Gastroesophageal sphincter (tissue), 4 donors: ENCODE measurements around the gene COTL1. TPM values are rescaled to one million over a fixed set of nuclear protein-coding genes. Genes with fewer than 3 reads are reported as not detected.
"Not testable (repeated sequence)": the region's sequence is repeated elsewhere in the genome, so short reads cannot be mapped to it uniquely, and the experiment has no call there.

Experiments
- ATAC-seq: fragments of 150-250 bp; one replicate; pipeline ENCODE4 v1.9.1; 2016; ENCODE audit warnings: mild to moderate bottlenecking, moderate library complexity
- H3K27ac ChIP-seq, 4 donors: fragments of 200-600 bp; sonication (generic) in 3 of 4; 1 replicate in 3 of 4; 2 replicates in 1 of 4; pipeline ENCODE4 v1.5.1; 2016 to 2019
- H3K27me3 ChIP-seq: fragments of 200-600 bp; sonication (generic); one replicate; pipeline ENCODE4 v1.5.1; 2019
- H3K36me3 ChIP-seq, 2 donors: fragments of 200-600 bp; sonication (generic); one replicate each; pipeline ENCODE4 v1.5.1; 2019; ENCODE audit warnings: control low read depth in 1 of 2
- H3K4me1 ChIP-seq, 3 donors: fragments of 200-600 bp; sonication (generic); 1 replicate in 2 of 3; 2 replicates in 1 of 3; pipeline ENCODE4 v1.5.1; 2016 to 2019; ENCODE audit warnings: control low read depth in 2 of 3
- H3K4me3 ChIP-seq, 2 donors: fragments of 200-600 bp; sonication (generic); one replicate each; pipeline ENCODE4 v1.5.1; 2019; ENCODE audit warnings: mild to moderate bottlenecking in 1 of 2, moderate library complexity in 1 of 2
- H3K9me3 ChIP-seq, 3 donors: fragments of 200-600 bp; sonication (generic); one replicate each; pipeline ENCODE4 v1.5.1; 2017 to 2019; ENCODE audit warnings: control low read depth in 2 of 3
- CTCF ChIP-seq, 4 experiments: fragments of 200-600 bp in 2 of 4; fragments of 450-650 bp in 2 of 4; sonication (generic) in 1 of 4; IDR thresholded peaks; one replicate each; pipeline ENCODE4 v1.5.1; 2017 to 2019; ENCODE audit warnings: antibody characterized with exemption in 4 of 4, mild to moderate bottlenecking in 2 of 4, moderate library complexity in 2 of 4
- EP300 ChIP-seq: sonication (generic); formaldehyde crosslinking; IDR thresholded peaks from one replicate; pipeline ENCODE4 v1.6.1; 2017; ENCODE audit warnings: antibody characterized with exemption, mild to moderate bottlenecking
- POLR2A ChIP-seq, 2 donors: fragments of 450-650 bp; IDR thresholded peaks; one replicate each; pipeline ENCODE4 v1.6.1; 2017; ENCODE audit warnings: antibody characterized with exemption in 2 of 2, mild to moderate bottlenecking in 2 of 2, moderate library complexity in 1 of 2
- POLR2AphosphoS5 ChIP-seq: sonication (generic); formaldehyde crosslinking; IDR thresholded peaks from one replicate; pipeline ENCODE4 v1.6.1; 2017; ENCODE audit warnings: antibody characterized with exemption
- WGBS, 2 donors: methylation state at CpG; one replicate each; pipeline ENCODE4 v1.1.5; 2018; ENCODE audit warnings: low coverage in 1 of 2; 5-methylcytosine and 5-hydroxymethylcytosine counted together
- total RNA-seq, 4 donors: library from RNA; depleted of rRNA; stranded (reverse); fragments of >200 nt; gene quantifications; one replicate each; pipeline ENCODE4 v1.1.0, GENCODE V29; 2016

Gene COTL1
- total RNA-seq, 4 donors from 2014 or later, result 13.1 to 46.2 (median 37.3) TPM

DNA sequence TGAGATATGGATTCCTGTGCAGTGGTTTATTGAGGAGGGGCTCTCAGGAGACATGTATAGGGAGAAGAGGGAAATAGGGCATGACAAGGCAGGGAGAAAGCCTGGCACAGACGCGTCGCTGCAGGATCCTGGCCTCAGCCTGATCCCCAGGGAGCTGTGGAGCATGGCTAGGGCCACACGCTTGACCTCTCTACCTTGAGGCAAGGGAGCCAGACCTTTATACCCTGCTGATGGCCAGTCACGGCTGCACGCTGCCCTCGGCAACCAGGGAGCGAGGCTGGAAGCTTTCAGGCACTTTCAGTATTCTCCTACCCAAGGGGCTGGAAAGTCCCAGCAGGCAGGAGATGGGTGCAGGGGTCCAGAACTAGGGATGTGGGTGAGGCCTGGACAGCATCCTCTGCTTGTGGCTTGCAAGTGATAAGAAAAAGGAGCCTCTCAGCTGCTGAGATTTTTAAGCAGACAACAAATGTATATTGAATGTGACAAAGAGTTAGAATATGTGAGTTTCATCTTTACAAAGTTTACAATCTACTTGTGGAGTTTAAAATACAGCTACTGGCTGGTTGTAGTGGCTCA lies 20.4 kb upstream of the COTL1 start:
- ATAC-seq, result no peak
- peaks cover 5 to 27% (median 10%) of the 10 kb centered on the region in 3 donors for H3K4me1 ChIP-seq
- 100% methylated on average over 4 of the region's 8 CpGs; no CpG with 5 or more reads in 1 of the 2 donors for WGBS, 2 donors
- no peaks in the 10 kb centered on the region for H3K27me3 ChIP-seq
- H3K36me3 ChIP-seq, result no peaks in the 10 kb centered on the region
- no peak overlapping the region for H3K27ac ChIP-seq
- no peak overlapping the region for H3K4me3 ChIP-seq
- TF ChIP-seq CTCF (IDR thresholded peaks at IDR 0.05) (no peak), POLR2AphosphoS5 (no peak), EP300 (no peak), POLR2A (IDR thresholded peaks at IDR 0.05) (no peak)
- no peaks in the 10 kb centered on the region for H3K9me3 ChIP-seq

DNA sequence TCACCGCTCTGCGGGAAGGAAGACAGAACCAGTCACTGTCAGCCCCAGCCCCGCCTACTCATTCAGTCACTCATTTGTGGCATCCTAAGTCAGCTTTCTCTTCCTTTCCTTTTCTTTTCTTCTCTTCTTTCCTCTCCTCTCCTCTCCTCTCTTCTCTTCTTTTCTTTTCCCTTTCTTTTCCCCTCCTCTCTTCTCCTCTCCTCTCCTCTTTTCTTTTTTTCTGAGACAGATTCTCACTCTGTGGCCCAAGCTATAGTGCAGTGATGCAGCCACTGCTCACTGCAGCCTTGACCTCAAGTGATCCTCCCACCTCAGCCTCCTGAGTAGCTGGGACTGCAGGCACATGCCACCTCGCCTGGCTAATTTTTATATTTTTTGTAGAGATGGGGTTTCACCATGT lies 19.8 kb upstream of the COTL1 start:
- Histone ChIP-seq H3K27ac (no peak overlapping the region), H3K27me3 (no peaks in the 10 kb centered on the region), H3K4me3 (no peak overlapping the region), H3K4me1 (peaks cover 2 to 20% (median 4%) of the 10 kb centered on the region in 3 donors), H3K36me3 (no peaks in the 10 kb centered on the region), H3K9me3 (no peaks in the 10 kb centered on the region)
- TF ChIP-seq POLR2A (IDR thresholded peaks at IDR 0.05) (no peak), EP300 (no peak), POLR2AphosphoS5 (no peak), CTCF (IDR thresholded peaks at IDR 0.05) (no peak)
- no peak for ATAC-seq
- 92 to 100% methylated on average over 3 of the region's 4 CpGs for WGBS, 2 donors

- TF ChIP-seq CTCF (IDR thresholded peaks at IDR 0.05), result no peak
- peak; percentile 19 for TF ChIP-seq POLR2AphosphoS5
- H3K36me3 ChIP-seq, result no peaks in the 10 kb centered on the region
- no peaks in the 10 kb centered on the region for H3K27me3 ChIP-seq
- peaks cover 0 to 5% (median 0%) of the 10 kb centered on the region in 3 donors for H3K4me1 ChIP-seq
- peak; percentile 67 for ATAC-seq
- 67 to 71% methylated on average over 6 to 8 of the region's 8 CpGs for WGBS, 2 donors
- H3K27ac ChIP-seq, result peak overlapping the region in 1 of 4 donors; percentile 32
- H3K9me3 ChIP-seq, result no peaks in the 10 kb centered on the region
- H3K4me3 ChIP-seq, result no peak overlapping the region
Observed at GRCh38 chr16:84635702-84636101, 17.8 kb upstream of the COTL1 start.

DNA sequence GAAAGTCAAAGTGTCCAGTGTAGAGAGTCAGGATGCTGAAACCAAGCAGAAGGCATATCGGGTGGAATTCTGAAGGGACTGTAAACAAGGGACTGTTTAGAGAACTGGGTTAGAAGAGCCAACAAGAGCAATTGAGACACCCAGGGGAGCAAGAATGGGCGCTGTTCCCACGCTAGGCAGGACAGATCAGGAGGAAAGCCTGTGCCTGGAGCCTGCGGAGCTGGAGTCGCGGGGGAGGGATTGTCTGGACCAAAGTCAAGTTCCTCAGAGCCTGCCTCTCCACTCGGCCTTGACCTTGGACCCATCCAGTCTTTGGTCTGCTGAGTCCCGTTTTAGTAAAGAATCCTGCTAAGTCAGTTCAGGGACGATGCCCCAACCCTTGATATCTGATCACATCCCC lies 15.7 kb upstream of the COTL1 start:
- peaks cover 0 to 5% (median 0%) of the 10 kb centered on the region in 3 donors for H3K4me1 ChIP-seq
- H3K36me3 ChIP-seq, result no peaks in the 10 kb centered on the region
- 50 to 80% methylated on average over 1 to 7 of the region's 9 CpGs for WGBS, 2 donors
- peak; percentile 79 for ATAC-seq
- H3K9me3 ChIP-seq, result no peaks in the 10 kb centered on the region
- no peak overlapping the region for H3K4me3 ChIP-seq
- no peaks in the 10 kb centered on the region for H3K27me3 ChIP-seq
- TF ChIP-seq POLR2AphosphoS5 (peak; percentile 23), CTCF (IDR thresholded peaks at IDR 0.05) (no peak)
- H3K27ac ChIP-seq, result peak overlapping the region in 1 of 4 donors; percentile 19

- H3K36me3 ChIP-seq, H3K4me3 ChIP-seq, ATAC-seq, H3K27me3 ChIP-seq, H3K4me1 ChIP-seq, H3K9me3 ChIP-seq, H3K27ac ChIP-seq: not testable (repeated sequence)
- 91 to 100% methylated on average over 2 to 7 of the region's 7 CpGs for WGBS, 2 donors
Observed at GRCh38 chr16:84632862-84633261, 15.0 kb upstream of the COTL1 start.
